Measurements from ENCODE around the gene CREB3L2.
A peak's percentile ranks its signal among the peaks of the same experiment; 100 is the strongest.
"Not testable (repeated sequence)": the region's sequence is repeated elsewhere in the genome, so short reads cannot be mapped to it uniquely, and the experiment has no call there.

Gene CREB3L2, protein sequence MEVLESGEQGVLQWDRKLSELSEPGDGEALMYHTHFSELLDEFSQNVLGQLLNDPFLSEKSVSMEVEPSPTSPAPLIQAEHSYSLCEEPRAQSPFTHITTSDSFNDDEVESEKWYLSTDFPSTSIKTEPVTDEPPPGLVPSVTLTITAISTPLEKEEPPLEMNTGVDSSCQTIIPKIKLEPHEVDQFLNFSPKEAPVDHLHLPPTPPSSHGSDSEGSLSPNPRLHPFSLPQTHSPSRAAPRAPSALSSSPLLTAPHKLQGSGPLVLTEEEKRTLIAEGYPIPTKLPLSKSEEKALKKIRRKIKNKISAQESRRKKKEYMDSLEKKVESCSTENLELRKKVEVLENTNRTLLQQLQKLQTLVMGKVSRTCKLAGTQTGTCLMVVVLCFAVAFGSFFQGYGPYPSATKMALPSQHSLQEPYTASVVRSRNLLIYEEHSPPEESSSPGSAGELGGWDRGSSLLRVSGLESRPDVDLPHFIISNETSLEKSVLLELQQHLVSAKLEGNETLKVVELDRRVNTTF
- 26.6 reads per million, percentile 53 among the genes with 10 or more reads in this experiment for total RNA-seq

GRCh38 chr7:138001529-138002095 lies at the start of gene CREB3L2:
CREB3L2 (minus strand) TSS chr7:138002086; CDS start chr7:138001705, 381 bp downstream.
- DNase-seq, result peak; percentile 52

GRCh38 chr7:138049505-138050116 lies 47.7 kb upstream of the CREB3L2 start:
- DNase-seq, result no peak

GRCh38 chr7:138047907-138048306 lies 46.0 kb upstream of the CREB3L2 start:
- no peak for DNase-seq

GRCh38 chr7:138044897-138045296 lies 43.0 kb upstream of the CREB3L2 start:
- DNase-seq, result no peak

GRCh38 chr7:138040063-138040462 lies 38.2 kb upstream of the CREB3L2 start:
- DNase-seq, result not testable (repeated sequence)

DNA sequence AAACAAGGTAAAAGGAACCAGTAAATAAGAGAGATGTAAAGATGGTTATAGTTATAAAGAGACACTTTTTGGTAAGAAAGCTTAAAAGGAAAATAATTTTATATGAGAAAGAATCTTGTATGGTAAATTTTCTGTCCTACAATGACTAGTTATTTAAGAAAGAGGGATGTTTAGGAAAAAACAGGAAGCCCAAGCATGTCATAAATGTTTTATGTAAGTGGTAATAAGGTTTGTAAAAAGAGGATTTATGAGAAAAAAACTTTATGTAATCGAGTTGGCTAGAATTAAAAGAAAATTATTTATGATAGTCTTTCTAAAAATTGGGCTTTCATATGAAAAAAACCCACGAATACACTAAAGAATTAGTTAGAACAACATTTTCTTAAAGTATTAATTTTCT lies 34.2 kb upstream of the CREB3L2 start:
- no peak for DNase-seq

DNA sequence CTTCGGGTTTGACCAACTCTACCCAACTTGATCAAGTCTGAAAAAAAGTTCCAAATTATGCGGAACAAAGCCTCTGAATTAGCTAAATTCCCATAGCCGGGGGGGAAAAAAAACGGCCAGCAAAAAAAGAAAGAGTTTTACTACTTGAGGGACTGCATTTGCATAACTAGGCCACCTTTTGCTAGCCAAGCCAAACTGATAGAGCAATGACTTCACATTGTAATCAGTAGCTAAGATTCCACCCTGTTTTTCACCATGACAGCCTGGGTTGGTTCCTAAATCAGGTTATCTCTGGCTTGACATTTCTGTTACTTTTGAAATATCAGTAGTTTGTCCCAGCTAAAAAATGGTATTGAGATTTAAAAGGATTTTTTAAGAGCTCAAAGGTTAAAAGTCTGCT lies 31.4 kb upstream of the CREB3L2 start:
- no peak for DNase-seq

- no peak for DNase-seq
Measured at GRCh38 chr7:138032770-138033169, 30.9 kb upstream of the CREB3L2 start.

DNA sequence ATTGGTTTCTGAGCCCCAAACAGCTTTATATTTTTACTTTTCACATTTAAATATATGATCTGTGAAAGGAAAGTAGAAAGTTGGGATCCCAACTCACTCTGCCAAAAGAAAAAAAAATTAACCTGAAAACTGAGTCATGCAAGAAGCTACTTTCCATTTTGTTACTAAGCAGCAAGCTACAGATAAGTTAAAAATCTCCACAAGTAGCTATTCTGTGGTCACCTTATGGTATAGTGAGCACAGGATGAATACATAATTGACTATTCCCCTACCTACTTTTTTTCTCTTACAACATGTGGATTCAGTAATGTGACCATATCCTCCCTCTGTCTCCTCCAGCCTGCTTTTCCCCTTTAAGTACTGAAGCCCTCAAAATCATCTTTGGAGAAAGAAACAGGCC lies 30.3 kb upstream of the CREB3L2 start:
- no peak for DNase-seq

DNA sequence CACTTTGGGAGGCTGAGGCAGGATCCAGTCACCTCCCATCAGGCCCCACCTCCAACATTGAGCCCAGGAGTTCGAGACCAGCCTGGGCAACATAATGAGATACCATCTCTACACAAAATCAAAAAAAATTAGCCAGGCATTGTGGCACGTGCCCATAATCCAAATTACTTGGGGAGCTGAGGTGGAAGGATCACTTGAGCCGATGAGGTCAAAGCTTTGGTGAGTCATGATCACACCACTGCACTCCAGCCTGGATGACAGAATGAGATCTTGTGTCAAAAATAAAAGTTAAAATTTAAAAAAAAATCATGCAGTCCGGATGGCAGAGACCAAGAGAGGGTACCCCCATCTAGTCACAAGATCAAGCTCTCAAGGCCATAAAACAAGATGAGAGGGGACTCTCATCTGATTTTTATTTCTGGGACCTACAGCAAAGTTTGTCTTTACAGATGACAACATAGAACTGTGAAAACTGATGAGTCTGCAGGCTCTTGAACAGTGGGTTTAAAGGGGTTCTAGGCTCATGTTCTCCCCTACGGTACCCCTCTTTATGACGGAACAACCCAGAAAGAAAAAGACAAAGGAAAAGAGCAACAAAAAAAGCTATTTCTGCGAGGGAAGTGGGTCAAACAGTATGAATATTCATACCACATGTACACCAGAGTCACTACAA lies 28.9 kb upstream of the CREB3L2 start:
- DNase-seq, result no peak

GRCh38 chr7:138029941-138030340 lies 28.1 kb upstream of the CREB3L2 start:
- DNase-seq, result no peak

GRCh38 chr7:138029126-138029525 lies 27.2 kb upstream of the CREB3L2 start:
- DNase-seq, result no peak

- DNase-seq, result no peak
Measured at GRCh38 chr7:138027100-138027499, 25.2 kb upstream of the CREB3L2 start.

- DNase-seq, result no peak
Measured at GRCh38 chr7:138025215-138026186, 23.6 kb upstream of the CREB3L2 start.

- no peak for DNase-seq
Measured at GRCh38 chr7:138024765-138025164, 22.9 kb upstream of the CREB3L2 start.

DNA sequence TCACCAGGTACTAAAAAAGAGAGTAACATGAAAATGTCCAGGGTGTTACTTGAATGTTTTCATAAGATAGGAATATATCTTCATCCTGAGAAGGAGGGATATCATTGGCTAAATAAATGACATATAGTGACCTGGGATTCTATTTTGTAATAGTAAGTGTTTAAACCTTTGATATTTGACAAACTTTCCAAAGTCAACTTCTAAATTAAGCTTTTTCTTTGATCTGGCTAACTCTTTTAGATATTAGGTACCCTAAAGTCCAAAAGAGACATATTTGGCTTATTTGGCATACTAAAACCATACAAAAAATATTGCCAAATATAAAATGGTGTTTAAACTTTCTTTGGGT lies 22.4 kb upstream of the CREB3L2 start:
- no peak for DNase-seq

DNA sequence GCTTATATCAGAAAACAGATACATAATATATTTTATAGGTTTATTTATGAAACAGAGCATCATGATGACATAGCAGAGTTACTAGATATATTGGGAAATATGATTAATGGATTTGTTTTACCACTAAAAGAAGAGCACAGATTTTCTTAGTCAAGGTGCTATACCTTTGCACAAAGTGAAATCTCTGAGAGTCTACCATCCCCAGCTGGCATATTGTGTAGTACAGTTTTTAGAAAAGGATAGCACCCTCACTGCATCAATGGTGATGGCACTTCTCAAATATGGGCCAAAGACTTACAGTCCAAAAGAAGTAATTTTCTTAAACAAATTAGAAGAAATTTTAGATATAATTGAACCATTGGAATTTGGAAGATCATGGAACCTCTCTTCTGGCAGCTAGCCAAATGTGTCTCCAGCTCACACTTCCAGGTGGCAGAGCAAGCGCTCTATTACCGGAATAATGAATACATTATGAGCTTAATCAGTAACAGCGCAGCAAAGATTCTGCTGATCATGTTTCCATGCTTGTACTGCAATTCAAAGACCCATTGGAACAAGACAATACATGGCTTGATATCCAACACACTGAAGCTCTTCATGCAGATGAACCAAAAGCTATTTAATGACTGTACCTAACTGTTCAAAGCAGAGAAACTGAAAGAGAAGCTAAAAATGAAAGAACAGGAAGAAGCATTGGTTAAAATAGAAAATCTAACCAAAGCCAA lies 21.9 kb upstream of the CREB3L2 start:
- no peak for DNase-seq

GRCh38 chr7:138021889-138022288 lies 20.0 kb upstream of the CREB3L2 start:
- no peak for DNase-seq

DNA sequence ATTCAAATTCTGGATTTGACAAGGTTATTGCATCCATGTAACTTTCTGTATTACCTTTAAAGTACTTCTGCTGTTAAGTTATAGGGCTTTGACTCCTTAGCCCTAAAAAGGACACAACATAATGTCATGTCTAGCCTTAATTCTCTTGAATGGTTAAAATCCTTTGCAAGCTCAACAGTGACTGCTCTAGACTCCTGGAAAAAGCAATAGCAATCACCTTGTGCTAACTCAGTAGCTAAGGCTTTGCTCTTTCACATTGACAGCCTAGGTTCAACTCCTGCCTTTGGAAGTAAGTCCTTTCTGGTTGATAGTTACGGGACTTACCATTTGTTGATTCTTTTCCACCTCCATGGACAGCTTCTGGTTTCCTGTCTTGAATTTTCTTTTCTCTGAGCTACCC lies 16.1 kb upstream of the CREB3L2 start:
- no peak for DNase-seq

- no peak for DNase-seq
Measured at GRCh38 chr7:138015096-138015495, 13.2 kb upstream of the CREB3L2 start.

- DNase-seq, result no peak
Measured at GRCh38 chr7:138014686-138015085, 12.8 kb upstream of the CREB3L2 start.
